ENCODE measurements around the gene COQ4. TPM values are rescaled to one million over a fixed set of nuclear protein-coding genes. Genes with fewer than 3 reads are reported as not detected.
A peak's percentile ranks its signal among the peaks of the same experiment; 100 is the strongest.

Gene COQ4
- total and polyA plus RNA-seq, 4 donors: 12.8 to 53.3 (median 33.8) TPM

DNA sequence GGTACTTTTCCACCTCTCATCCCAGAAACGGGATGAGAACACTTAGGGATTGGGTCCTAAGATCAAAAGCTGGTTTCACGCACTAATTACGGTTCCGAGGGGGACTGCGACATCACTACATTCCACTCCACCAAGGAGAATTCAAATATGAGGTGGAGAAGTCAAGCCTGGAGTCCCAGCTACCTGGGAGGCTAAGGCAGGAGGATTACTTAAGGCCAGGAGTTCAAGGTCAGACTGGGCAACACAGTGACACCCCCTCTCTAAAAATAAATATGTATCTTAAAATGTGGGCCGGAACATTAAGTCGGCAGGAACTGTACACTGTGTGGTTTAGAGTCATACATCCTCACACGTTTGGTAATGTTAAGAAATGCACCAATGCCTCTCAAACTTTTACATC is 48.4 kb upstream of the COQ4 start:
- no peak overlapping the region for H3K4me3 ChIP-seq (ENCODE audit: low read depth in 1 of 3, low read length in 3 of 3)
- no peak for DNase-seq (ENCODE audit: low spot score)
- H3K4me1 ChIP-seq (ENCODE audit: control insufficient read depth in 4 of 4, insufficient read depth in 4 of 4, low read length in 3 of 4): peaks cover 9 to 25% (median 21%) of the 10 kb centered on the region in 4 donors
- 71% methylated on average over 8 of the region's 8 CpGs for WGBS
- H3K9ac ChIP-seq (ENCODE audit: low read depth in 1 of 2, low read length in 2 of 2): no peak overlapping the region
- no peak overlapping the region for H3K27ac ChIP-seq (ENCODE audit: low read depth in 1 of 2, low read length in 2 of 2)
- H3K9me3 ChIP-seq (ENCODE audit: control insufficient read depth in 4 of 4, low read length in 3 of 4): no peaks in the 10 kb centered on the region
- no peak for TF ChIP-seq NR2F2 (IDR thresholded peaks at IDR 0.05)
- TF ChIP-seq SP1 (IDR thresholded peaks at IDR 0.05): no peak
- H3K36me3 ChIP-seq (ENCODE audit: control insufficient read depth in 4 of 4, insufficient read depth in 3 of 4, low read depth in 1 of 4, low read length in 3 of 4): peaks cover 3 to 12% (median 9%) of the 10 kb centered on the region in 4 donors
- no peaks in the 10 kb centered on the region for H3K27me3 ChIP-seq (ENCODE audit: control insufficient read depth in 4 of 4, insufficient read depth in 4 of 4, low read length in 3 of 4)

DNA sequence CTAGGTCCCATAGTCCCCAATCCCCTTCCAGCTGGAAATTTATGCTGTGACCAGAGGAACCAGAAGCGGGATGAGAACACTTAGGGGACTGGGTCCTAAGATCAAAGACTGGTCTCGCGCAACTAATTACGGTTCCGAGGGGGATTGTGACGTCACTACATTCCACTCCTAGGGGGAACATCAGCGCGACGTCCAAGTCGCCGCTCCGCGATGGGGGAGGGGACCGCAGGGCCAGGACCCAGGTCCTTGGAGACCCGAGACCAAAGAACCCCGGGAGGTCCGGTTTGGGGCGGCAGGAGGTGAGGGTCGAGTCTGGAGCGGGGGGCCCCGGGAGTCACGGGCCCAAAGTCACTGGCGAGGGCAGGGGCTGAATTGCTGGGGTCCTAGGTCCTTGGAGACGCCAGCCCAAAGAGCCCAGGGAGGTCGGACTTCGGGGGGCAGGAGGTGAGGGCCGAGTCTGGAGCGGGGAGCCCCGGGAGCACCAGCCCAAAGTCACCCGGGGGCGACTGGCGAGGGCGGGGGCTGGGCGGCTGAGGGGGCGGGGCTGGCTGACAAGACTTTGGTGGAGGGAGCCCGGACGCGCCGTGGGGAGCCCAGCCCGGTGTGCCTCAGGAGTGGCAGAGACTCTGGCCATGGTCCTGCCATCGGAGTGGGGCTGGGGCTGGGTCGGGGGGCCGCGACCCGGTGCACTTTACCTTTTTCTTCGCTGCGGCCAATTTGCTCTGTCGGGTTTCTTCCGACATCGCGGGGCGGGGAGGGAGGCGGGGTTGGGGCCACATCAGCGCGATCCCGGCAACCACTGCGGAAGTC is 47.2 kb upstream of the COQ4 start, which contains the start of gene GOLGA2:
Gene GOLGA2, minus strand, starts transcription at position 810 of the 810 bp plus-strand sequence. Its CDS starts 31 bp downstream, at position 779.
- H3K4me3 ChIP-seq (ENCODE audit: low read depth in 1 of 3, low read length in 3 of 3): peak within 1 kb of the TSS; percentile 85 to 92 (median 87)
- TF ChIP-seq YY1 (IDR thresholded peaks at IDR 0.05): peak; percentile 31
- no peak for TF ChIP-seq FOXA1 (IDR thresholded peaks at IDR 0.05)
- TF ChIP-seq, protein P1, sequence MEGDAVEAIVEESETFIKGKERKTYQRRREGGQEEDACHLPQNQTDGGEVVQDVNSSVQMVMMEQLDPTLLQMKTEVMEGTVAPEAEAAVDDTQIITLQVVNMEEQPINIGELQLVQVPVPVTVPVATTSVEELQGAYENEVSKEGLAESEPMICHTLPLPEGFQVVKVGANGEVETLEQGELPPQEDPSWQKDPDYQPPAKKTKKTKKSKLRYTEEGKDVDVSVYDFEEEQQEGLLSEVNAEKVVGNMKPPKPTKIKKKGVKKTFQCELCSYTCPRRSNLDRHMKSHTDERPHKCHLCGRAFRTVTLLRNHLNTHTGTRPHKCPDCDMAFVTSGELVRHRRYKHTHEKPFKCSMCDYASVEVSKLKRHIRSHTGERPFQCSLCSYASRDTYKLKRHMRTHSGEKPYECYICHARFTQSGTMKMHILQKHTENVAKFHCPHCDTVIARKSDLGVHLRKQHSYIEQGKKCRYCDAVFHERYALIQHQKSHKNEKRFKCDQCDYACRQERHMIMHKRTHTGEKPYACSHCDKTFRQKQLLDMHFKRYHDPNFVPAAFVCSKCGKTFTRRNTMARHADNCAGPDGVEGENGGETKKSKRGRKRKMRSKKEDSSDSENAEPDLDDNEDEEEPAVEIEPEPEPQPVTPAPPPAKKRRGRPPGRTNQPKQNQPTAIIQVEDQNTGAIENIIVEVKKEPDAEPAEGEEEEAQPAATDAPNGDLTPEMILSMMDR (IDR thresholded peaks at IDR 0.05; ENCODE audit: low read depth, low read length, missing input control): no peak
- peak within 1 kb of the TSS; percentile 88 to 94 for H3K9ac ChIP-seq (ENCODE audit: low read depth in 1 of 2, low read length in 2 of 2)
- H3K4me1 ChIP-seq (ENCODE audit: control insufficient read depth in 4 of 4, insufficient read depth in 4 of 4, low read length in 3 of 4): peaks cover 9 to 25% (median 21%) of the 10 kb centered on the region in 4 donors
- 1% methylated on average over 57 of the region's 57 CpGs for WGBS
- peaks cover 3 to 14% (median 7%) of the 10 kb centered on the region in 4 donors for H3K36me3 ChIP-seq (ENCODE audit: control insufficient read depth in 4 of 4, insufficient read depth in 3 of 4, low read depth in 1 of 4, low read length in 3 of 4)
- DNase-seq (ENCODE audit: low spot score): no peak
- peak within 1 kb of the TSS; percentile 76 to 82 for H3K27ac ChIP-seq (ENCODE audit: low read depth in 1 of 2, low read length in 2 of 2)
- no peaks in the 10 kb centered on the region for H3K27me3 ChIP-seq (ENCODE audit: control insufficient read depth in 4 of 4, insufficient read depth in 4 of 4, low read length in 3 of 4)
- no peaks in the 10 kb centered on the region for H3K9me3 ChIP-seq (ENCODE audit: control insufficient read depth in 4 of 4, low read length in 3 of 4)

DNA sequence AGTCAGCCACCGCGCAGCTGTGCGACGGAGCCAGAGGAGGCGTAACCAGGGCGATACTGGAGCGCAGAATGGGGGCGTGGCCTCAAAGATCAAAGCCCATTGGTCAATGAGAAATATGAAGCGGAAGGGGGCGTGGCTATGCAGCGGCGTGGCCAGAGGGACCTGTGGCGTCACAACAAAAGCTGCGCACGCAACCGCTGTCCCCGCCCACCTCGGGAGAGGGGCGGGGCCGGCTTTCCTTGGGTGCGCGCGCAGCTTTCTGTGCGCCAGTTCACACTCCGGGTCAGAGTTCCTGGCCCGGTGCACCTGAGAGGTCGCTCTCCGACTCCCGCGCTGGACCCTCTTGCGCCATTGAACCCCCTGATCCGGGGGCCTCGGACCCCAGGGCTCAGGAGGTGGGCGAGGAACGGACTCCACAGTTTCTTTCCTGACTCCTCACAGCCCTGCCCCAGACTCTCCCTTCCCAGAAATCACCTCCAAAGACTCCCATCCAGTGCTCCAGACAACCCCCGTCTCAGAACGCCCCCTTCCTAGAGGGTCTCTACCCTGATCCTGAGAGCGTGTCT is 46.5 kb upstream of the COQ4 start, which contains the start of gene SWI5:
Gene SWI5, plus strand, starts transcription at position 269 of the 566 bp plus-strand sequence.
- Histone ChIP-seq H3K4me1 (ENCODE audit: control insufficient read depth in 4 of 4, insufficient read depth in 4 of 4, low read length in 3 of 4) (peaks cover 9 to 25% (median 21%) of the 10 kb centered on the region in 4 donors), H3K36me3 (ENCODE audit: control insufficient read depth in 4 of 4, insufficient read depth in 3 of 4, low read depth in 1 of 4, low read length in 3 of 4) (peaks cover 3 to 14% (median 5%) of the 10 kb centered on the region in 4 donors), H3K4me3 (ENCODE audit: low read depth in 1 of 3, low read length in 3 of 3) (peak within 1 kb of the TSS; percentile 85 to 92 (median 87)), H3K9ac (ENCODE audit: low read depth in 1 of 2, low read length in 2 of 2) (peak within 1 kb of the TSS; percentile 88 to 94), H3K9me3 (ENCODE audit: control insufficient read depth in 4 of 4, low read length in 3 of 4) (no peaks in the 10 kb centered on the region), H3K27ac (ENCODE audit: low read depth in 1 of 2, low read length in 2 of 2) (peak within 1 kb of the TSS; percentile 76 to 82), H3K27me3 (ENCODE audit: control insufficient read depth in 4 of 4, insufficient read depth in 4 of 4, low read length in 3 of 4) (no peaks in the 10 kb centered on the region)
- WGBS: under 1% methylated on average over 38 of the region's 38 CpGs
- peak; percentile 100 for DNase-seq (ENCODE audit: low spot score)
- TF ChIP-seq GABPA (IDR thresholded peaks at IDR 0.05 in 1 of 2, conservative IDR thresholded peaks at IDR 0.05 in 1 of 2) (peak in 1 of 2 donors; percentile 80), HNF4A (conservative IDR thresholded peaks at IDR 0.05) (peak; percentile 73 to 80), TAF1 (conservative IDR thresholded peaks at IDR 0.05) (peak; percentile 36), RXRA (IDR thresholded peaks at IDR 0.05) (peak; percentile 50 to 55), FOXA2 (IDR thresholded peaks at IDR 0.05) (no peak), JUND (IDR thresholded peaks at IDR 0.05) (no peak), EGR1 (IDR thresholded peaks at IDR 0.05; ENCODE audit: low read depth in 2 of 2) (peak in 1 of 2 donors; percentile 55), SP1 (IDR thresholded peaks at IDR 0.05) (peak; percentile 85), FOXA1 (IDR thresholded peaks at IDR 0.05) (no peak), RAD21 (IDR thresholded peaks at IDR 0.05) (no peak), YY1 (IDR thresholded peaks at IDR 0.05) (no peak), HNF4G (IDR thresholded peaks at IDR 0.05) (no peak), NR2F2 (IDR thresholded peaks at IDR 0.05) (peak; percentile 80)
- TF ChIP-seq, protein P2, sequence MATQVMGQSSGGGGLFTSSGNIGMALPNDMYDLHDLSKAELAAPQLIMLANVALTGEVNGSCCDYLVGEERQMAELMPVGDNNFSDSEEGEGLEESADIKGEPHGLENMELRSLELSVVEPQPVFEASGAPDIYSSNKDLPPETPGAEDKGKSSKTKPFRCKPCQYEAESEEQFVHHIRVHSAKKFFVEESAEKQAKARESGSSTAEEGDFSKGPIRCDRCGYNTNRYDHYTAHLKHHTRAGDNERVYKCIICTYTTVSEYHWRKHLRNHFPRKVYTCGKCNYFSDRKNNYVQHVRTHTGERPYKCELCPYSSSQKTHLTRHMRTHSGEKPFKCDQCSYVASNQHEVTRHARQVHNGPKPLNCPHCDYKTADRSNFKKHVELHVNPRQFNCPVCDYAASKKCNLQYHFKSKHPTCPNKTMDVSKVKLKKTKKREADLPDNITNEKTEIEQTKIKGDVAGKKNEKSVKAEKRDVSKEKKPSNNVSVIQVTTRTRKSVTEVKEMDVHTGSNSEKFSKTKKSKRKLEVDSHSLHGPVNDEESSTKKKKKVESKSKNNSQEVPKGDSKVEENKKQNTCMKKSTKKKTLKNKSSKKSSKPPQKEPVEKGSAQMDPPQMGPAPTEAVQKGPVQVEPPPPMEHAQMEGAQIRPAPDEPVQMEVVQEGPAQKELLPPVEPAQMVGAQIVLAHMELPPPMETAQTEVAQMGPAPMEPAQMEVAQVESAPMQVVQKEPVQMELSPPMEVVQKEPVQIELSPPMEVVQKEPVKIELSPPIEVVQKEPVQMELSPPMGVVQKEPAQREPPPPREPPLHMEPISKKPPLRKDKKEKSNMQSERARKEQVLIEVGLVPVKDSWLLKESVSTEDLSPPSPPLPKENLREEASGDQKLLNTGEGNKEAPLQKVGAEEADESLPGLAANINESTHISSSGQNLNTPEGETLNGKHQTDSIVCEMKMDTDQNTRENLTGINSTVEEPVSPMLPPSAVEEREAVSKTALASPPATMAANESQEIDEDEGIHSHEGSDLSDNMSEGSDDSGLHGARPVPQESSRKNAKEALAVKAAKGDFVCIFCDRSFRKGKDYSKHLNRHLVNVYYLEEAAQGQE (IDR thresholded peaks at IDR 0.05): no peak
- TF ChIP-seq, protein P3, sequence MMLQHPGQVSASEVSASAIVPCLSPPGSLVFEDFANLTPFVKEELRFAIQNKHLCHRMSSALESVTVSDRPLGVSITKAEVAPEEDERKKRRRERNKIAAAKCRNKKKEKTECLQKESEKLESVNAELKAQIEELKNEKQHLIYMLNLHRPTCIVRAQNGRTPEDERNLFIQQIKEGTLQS (IDR thresholded peaks at IDR 0.05): no peak
- TF ChIP-seq, protein P1 (IDR thresholded peaks at IDR 0.05; ENCODE audit: low read depth, low read length, missing input control): no peak
- TF ChIP-seq, protein P4, sequence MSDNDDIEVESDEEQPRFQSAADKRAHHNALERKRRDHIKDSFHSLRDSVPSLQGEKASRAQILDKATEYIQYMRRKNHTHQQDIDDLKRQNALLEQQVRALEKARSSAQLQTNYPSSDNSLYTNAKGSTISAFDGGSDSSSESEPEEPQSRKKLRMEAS (IDR thresholded peaks at IDR 0.05): no peak
